Esophagus squamous epithelium (tissue), 4 donors: ENCODE measurements around the gene TSPAN12.

Experiments
- CTCF ChIP-seq, 6 experiments: fragments of 450-650 bp in 4 of 6; fragments of 200-600 bp in 2 of 6; sonication (generic) in 2 of 6; IDR thresholded peaks; one replicate each; pipeline ENCODE4 v1.5.1; 2016 to 2019; ENCODE audit warnings: antibody characterized with exemption in 6 of 6, mild to moderate bottlenecking in 4 of 6, moderate library complexity in 4 of 6
- POLR2A ChIP-seq, 4 donors: fragments of 450-650 bp; IDR thresholded peaks; one replicate each; pipeline ENCODE4 v1.6.1; 2017; ENCODE audit warnings: antibody characterized with exemption in 4 of 4, mild to moderate bottlenecking in 4 of 4, moderate library complexity in 3 of 4

- TF ChIP-seq CTCF (IDR thresholded peaks at IDR 0.05), result no peak
- TF ChIP-seq POLR2A (IDR thresholded peaks at IDR 0.05), result no peak
Measured at GRCh38 chr7:120869700-120870099, 11.8 kb upstream of the TSPAN12 start.
